ENCODE data around the gene SEC11A.

GRCh38 chr15:84653910-84654688, 61.8 kb downstream of the SEC11A start, which contains the start of gene WDR73:
- TF ChIP-seq CTCF (IDR thresholded peaks at IDR 0.05) (peak in 1 of 3 experiments; percentile 15), POLR2A (IDR thresholded peaks at IDR 0.05; ENCODE audit: low read depth) (no peak), POLR2AphosphoS5 (IDR thresholded peaks at IDR 0.05) (peak; percentile 93 to 95)
